ENCODE data around the gene EXOSC1. TPM values are rescaled to one million over a fixed set of nuclear protein-coding genes. Genes with fewer than 3 reads are reported as not detected.

EXOSC1 gene
- total and polyA plus RNA-seq, 2 of the 13 experiments (the other 11 are each of a cell fraction or from before 2014, with no cell fraction given) = 36.3 to 39.9 TPM

GRCh38 chr10:97494151-97494550, 48.3 kb upstream of the EXOSC1 start (continued):
- TF ChIP-seq CENPBD1 (CRISPR knock-in tag; IDR thresholded peaks at IDR 0.05; ENCODE audit: borderline replicate concordance, low read depth) = no peak
- TF ChIP-seq MTA1 (CRISPR knock-in tag; IDR thresholded peaks at IDR 0.05; ENCODE audit: borderline replicate concordance) = no peak
- TF ChIP-seq ARNT (IDR thresholded peaks at IDR 0.05) = no peak
- TF ChIP-seq HDAC6 (IDR thresholded peaks at IDR 0.05; ENCODE audit: low read depth, low read length) = no peak
- no peak for TF ChIP-seq TFAP4 (IDR thresholded peaks at IDR 0.05; ENCODE audit: borderline replicate concordance, low read depth)
- TF ChIP-seq EEA1 (CRISPR knock-in tag; IDR thresholded peaks at IDR 0.05; ENCODE audit: borderline replicate concordance) = no peak
- no peak for TF ChIP-seq UBTF (CRISPR knock-in tag; IDR thresholded peaks at IDR 0.05)
- no peak for TF ChIP-seq ZNF30 (CRISPR knock-in tag; IDR thresholded peaks at IDR 0.05)
- TF ChIP-seq ZNF556 (CRISPR knock-in tag; IDR thresholded peaks at IDR 0.05; ENCODE audit: borderline replicate concordance) = no peak
- TF ChIP-seq SRF (IDR thresholded peaks at IDR 0.05; ENCODE audit: low read depth, low read length) = no peak
- no peak for TF ChIP-seq SOX13 (IDR thresholded peaks at IDR 0.05)
- no peak for TF ChIP-seq SOX13 (CRISPR knock-in tag; conservative IDR thresholded peaks at IDR 0.05 in 1 of 2, IDR thresholded peaks at IDR 0.05 in 1 of 2)

Data from HepG2 (cell line).